ENCODE data around the gene WDR91.

DNA sequence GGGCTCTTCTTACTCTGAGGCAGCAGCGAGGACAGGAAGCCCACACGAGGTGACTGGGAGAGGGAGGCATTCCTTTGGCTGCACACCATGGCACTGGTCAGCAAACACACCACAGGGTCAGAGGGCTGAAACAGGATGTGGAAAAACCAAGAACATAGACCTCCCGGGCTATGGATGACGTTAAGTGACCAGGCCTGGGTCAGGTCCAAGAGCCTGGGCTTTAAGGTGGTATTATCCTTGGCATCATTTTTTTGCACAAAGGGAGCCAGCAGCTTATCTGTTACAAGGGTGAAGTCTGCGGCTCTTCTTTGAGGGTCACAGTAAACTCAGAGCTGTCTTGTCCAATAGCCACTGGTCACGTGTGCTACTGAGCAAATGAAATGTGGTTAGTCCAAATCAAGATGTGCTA, 7.0 kb downstream of the WDR91 start:
- TF ChIP-seq CTCF (IDR thresholded peaks at IDR 0.05; ENCODE audit: insufficient read depth, low read length, poor library complexity, severe bottlenecking) (no peak), EZH2phosphoT487 (conservative IDR thresholded peaks at IDR 0.05; ENCODE audit: low read length) (no peak)

All from SU-DHL-6 (cell line).